NCI-H146 (cell line): ENCODE results near the gene MINDY4.

Source experiments
- DNase-seq: peaks from one replicate; lab custom pipeline; 2025; lab: John Stamatoyannopoulos, UW

The MINDY4 gene

GRCh38 chr7:30853576-30853975, 82.4 kb downstream of the MINDY4 start:
- no peak for DNase-seq

GRCh38 chr7:30855936-30856335, 84.7 kb downstream of the MINDY4 start:
- DNase-seq, result no peak

DNA sequence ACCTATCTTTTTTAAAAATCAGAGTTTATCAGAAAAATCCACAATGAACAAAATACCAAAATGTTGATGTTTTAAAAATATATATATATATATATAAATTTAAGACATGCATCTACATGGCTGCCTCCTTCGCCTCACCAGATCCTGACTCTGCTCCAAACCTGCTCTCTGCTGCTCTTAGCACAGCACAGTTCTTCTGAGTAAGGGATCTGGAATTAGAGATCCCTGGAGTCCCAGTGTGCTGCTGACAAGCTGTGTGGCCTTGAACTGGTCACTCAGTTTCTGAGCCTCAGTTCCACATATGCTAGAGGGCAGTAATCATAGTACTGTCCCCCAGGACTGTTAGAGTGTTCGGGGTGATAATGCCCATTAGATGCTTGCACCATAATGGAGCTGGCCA, 87.4 kb downstream of the MINDY4 start:
- no peak for DNase-seq

GRCh38 chr7:30859202-30859939, 88.2 kb downstream of the MINDY4 start:
- no peak for DNase-seq

GRCh38 chr7:30859940-30860496, 88.8 kb downstream of the MINDY4 start:
- DNase-seq, result no peak

DNA sequence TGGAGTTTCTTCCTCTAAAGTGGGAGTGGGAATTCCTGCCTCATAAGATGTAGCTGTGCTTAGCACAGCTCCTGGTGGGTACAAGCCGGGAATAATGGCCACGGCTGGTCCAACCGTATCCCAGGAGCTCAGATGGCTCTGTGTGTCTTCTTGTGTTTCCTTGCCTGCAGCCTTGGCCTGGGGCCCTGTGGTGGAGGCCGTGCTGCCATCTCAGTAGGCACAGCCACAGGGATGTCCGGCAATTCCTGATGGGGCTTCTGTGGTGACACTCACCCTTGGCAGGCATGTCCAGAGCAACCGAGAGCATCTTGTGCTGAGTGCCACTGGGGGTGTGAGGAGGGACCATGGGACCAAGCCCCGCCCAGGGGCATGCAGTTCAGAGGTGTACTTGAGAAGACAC, 90.4 kb downstream of the MINDY4 start:
- DNase-seq, result no peak

DNA sequence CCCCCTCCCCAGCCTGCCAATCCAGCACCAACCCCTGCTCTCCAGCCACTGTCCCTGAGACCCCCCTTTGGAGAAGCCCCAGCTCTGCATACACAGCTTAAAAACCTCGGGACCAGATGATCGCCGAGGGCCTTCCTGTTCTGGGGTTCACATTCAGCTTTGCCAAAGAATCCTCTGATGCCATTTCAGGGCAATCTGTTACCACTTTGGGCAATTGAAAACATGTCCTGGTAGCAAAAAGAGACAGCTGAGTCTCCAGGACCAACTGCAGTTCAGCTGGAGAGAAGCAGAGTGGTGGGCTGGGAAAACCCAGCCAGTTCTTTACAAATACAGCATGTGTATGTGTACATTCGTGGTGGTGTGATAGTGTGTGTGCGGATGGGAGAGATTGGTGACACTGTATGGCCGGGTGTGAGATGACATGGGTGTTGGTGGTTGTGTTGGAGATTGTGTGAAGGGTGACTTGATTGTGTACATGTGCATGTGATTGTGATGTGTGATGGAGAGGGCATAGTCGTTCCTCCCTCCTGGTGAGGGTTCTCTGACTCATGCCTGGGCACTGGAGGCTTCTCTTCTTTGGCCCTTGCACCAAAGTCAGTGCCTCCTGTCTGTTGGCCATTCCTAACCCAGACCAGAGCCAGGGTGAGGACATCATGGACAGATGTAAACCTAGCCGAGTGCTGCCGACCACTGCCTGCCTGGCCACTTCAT, 91.9 kb downstream of the MINDY4 start:
- no peak for DNase-seq

DNA sequence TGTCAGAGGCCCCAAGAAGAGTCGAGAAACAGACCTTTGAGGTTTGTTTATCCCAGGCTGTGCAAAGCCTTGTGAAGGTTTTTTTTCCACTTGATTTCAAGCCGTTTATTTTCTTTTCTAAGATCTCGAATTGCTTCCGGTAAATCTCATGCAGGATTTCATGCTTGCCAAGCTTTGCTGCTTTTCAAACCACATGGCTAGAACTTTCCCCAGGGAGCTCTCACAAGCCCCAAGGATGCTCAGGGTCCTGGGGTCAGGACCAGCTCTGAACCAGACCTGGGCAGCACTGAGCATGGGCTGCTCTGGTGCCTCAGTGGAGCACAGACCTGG, 92.5 kb downstream of the MINDY4 start:
- DNase-seq, result no peak

DNA sequence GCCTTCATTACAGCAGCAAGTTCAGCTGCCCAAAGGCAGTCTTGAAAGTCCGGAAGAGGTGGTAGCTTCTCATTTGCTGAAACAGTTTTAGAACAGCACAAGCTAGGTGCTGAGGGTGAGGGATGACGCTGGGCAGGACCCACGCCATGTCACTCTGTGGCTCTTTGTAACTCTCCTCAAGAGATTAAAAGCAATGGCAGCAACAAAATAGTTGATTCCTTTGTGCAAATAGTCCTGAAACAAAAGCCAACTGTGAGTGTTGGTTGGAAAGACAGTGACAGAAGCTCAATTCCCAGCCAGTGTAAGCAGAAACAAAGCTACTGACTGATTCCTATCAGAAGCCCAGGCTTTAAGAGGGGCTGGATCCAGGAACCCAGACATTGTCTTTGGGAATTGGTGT, 92.9 kb downstream of the MINDY4 start:
- DNase-seq, result no peak

GRCh38 chr7:30865076-30865475, 93.9 kb downstream of the MINDY4 start:
- no peak for DNase-seq

- no peak for DNase-seq
These were observed 94.6 kb downstream of the MINDY4 start for GRCh38 chr7:30865821-30866220.

GRCh38 chr7:30866939-30867338, 95.7 kb downstream of the MINDY4 start:
- DNase-seq, result no peak

DNA sequence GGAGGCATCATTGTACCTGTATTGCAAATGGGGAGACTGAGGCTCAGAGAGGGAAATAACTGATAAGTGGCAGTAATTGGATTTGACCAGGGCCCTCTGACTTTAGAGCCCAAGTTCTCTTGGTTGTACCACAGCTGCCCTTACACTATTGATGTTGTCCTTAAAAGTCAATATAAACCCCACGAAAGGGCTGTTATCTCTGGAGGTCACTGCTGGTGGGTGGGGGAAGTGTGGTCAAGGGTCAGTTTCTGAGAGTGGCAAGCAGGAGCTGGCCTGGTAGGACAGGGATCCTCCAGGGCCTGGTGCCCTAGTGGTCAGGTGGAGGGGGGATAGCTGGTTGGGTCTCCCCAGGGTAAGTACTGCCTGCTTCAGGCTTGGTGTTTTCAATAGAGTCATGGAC, 96.3 kb downstream of the MINDY4 start:
- no peak for DNase-seq

DNA sequence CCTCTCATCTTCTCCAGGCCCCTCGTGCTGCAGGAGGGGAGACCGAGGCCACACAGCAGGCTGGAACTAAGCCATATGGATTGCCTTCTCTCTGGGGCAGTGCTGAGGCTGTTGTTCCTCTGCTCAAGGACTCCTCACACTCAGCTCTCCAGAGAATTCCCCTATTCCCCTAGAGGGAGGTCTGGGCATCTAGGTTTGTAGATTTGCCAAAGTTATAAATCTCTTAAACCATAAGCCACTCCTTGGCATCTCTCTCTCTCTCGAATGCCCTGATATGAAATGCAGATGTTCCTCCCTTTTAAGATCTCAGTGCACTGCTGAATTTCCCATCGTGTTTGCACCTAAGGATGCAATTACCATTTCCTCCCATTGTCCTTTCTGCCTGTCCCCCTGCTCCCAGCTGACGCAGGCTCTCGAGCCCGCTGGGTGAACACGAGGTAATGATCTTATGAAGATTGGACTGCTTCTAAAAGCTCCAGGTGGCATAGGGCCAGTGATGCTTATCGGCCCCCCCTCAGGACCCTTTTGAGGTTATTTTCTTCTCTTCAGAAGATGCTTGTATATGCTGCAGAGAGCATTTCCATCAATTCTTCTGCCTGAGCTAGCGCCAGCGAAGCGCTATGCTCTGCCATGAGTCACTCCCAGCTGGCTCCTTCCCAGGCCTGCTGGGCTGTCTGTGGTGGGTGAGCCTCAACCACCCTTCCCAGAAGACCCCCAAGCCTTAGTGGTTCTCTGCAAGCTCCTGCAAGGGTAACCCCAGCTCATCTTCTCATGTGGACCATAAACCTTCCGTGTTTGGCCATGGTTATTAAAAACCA, 98.8 kb downstream of the MINDY4 start:
- DNase-seq, result no peak

DNA sequence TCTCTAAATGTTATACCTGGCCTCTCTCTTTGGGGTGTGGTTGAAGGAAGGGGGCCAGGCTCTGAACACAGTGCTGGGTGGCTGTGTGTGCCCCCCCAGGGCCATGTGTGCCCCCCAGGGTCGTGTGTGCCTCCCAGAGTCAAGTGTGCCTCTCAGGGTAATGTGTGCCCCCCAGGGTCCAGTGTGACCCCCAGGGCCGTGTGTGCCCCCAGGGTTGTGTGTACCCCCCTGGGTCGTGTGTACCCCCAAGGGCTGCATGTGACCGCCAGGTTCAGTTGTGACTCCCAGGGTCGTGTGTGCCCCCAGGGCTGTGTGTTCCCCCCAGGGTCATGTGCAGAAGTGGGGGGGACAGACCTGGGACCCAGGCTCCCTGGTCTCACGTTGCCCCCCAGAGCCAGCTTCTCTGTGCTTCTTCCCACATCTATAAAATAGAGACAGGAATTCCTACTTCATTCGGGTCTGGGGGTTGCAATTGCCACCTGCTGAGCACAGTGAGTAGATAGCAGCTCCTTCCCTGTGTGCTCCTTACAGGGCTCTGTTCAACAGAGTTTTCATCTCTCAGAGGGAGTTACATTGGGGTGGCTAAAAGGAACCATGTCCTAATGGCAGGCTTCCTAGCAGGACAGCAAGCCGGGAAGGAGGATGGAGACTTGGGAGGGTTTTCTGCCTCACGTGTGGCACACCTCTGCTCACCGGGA, 99.8 kb downstream of the MINDY4 start:
- DNase-seq, result no peak

GRCh38 chr7:30871655-30872054, 100.4 kb downstream of the MINDY4 start:
- no peak for DNase-seq

DNA sequence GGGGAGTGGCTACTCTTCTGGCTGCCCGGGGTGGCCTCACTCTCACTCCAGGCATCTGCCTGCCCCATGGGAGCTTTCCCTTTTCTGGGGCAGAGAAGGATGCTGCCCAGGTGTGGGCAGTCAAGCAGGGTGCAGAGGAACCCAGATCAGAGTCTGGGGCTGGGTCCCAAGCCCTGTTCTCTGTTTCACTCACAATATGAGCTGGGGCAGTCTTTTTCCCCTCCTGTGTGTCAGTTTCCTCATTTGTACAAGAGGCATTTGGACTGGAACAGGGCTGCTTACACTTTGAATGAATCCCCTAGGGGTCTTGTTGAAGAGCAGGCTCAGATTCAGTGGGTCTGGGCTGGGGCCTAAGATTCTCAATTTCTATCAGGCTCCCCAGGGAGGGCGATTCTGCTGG, 102.0 kb downstream of the MINDY4 start:
- DNase-seq, result no peak

- no peak for DNase-seq
These were observed 102.4 kb downstream of the MINDY4 start for GRCh38 chr7:30873656-30874055.

DNA sequence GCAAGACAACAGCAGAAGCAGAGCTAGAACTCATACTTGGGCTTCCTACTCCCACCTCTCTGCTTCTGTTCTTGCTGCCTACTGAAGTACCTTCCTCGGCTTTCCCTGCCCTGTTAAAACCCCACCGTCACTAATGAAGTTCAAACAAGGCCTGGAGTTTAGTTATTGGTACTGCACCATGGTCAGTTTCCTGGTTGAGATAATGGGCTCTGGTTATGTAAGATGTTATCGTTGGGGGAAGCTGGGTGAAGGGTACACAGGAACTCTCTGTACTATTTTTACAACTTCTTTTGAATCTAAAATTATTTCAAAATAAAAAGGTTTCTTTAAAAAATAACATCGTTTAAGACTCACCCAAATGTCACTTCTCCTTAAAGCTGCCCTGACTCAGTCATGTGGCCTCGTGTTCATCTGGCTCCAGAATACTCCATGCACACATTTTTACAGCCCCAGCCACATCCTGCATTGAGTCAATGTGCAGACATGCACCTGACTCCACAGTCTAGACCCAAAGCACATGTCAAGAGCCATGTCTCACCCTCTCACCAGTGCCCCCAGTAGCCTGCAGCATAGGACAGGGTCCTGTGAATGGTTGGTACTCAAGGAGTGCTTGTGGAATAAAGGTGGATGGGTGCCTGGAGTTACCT, 103.6 kb downstream of the MINDY4 start:
- DNase-seq, result no peak

DNA sequence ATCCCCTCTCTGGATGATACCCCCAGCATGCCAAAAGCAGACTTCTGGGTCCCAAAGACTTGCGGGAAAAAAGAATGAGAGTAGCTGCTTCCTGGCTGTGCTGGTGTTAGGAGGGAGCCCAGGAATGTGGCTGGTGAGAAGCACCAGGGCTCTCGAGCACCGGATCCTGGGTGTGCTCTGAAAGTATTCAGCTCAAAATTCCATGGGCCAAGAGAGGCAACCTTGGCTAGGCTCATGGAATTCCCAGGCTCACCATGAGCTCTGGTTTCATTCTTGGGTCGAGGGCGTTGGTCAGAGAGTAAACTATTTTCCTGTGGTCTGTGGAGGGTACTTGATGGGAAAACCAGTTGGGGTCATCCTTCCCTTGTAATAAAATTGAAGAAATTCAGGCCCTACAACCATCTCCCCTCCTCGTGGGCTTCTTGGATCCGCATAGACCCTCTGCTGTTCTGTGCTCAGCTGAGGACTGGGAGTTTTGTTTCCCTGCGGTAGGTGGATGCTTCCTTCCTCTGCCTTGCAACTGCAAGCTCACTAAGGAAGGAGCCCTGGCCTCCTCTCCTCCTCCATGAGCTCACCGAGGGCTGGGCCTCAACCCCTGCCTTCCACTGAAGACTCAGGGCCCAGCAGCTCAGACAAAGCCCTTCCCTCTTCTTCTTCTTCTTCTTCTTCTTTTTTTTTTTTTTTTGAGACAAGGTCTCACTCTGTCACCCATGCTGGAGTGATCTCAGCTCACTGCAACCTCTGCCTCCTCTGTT, 106.0 kb downstream of the MINDY4 start:
- DNase-seq, result no peak

DNA sequence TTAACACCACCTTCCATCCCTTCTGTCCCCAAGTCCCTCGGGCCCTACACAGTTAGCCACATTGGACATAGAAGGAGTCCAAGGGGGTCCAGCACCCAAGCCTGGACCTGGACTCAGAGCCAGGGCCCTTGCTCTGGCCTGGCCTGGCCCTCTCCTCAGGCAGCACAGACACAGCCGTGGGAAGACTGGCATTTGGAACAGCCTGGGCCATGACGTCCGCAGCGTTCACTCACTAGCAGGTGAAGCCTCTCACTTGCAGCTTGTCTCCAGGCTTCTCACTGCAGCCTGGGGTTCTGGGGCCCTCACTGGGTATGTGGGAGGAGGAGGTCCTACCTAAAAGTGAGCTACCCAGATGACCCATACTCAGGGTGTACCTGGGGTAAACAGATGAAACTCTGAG, 106.8 kb downstream of the MINDY4 start:
- no peak for DNase-seq
